Measurements from ENCODE around the gene RALGPS1.

DNA sequence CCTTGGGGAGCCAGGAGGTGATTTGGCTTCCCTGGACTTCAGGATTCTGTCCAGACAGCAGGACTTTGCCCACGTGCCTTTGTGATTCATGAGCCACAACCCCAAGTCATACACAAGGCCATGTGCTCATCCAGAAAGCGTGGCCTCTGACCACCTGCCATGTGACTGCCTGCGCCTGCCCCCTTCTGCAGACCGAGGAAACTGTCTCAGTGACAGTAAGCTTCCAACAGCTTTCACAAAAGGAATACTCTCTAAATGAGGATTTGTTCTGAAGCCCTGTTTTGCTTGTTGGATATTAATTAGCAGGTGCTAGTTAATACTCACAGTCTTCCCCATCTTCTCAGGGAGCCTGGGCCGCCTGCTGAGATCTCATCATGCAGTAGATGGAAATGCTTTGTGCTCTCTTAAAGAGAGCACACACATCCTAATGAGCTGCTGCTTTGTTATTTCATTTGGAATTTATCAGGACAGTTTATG, 244.8 kb downstream of the RALGPS1 start:
- TF ChIP-seq, protein P1, sequence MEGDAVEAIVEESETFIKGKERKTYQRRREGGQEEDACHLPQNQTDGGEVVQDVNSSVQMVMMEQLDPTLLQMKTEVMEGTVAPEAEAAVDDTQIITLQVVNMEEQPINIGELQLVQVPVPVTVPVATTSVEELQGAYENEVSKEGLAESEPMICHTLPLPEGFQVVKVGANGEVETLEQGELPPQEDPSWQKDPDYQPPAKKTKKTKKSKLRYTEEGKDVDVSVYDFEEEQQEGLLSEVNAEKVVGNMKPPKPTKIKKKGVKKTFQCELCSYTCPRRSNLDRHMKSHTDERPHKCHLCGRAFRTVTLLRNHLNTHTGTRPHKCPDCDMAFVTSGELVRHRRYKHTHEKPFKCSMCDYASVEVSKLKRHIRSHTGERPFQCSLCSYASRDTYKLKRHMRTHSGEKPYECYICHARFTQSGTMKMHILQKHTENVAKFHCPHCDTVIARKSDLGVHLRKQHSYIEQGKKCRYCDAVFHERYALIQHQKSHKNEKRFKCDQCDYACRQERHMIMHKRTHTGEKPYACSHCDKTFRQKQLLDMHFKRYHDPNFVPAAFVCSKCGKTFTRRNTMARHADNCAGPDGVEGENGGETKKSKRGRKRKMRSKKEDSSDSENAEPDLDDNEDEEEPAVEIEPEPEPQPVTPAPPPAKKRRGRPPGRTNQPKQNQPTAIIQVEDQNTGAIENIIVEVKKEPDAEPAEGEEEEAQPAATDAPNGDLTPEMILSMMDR (IDR thresholded peaks at IDR 0.05) = no peak
- no peak for TF ChIP-seq EZH2 (IDR thresholded peaks at IDR 0.05; ENCODE audit: borderline replicate concordance, insufficient read depth, low read depth, low read length, poor library complexity, severe bottlenecking)

Measured in B cell (primary cell).